HepG2 (cell line): Measurements from ENCODE around the gene UBAC1. TPM values are rescaled to one million over a fixed set of nuclear protein-coding genes. Genes with fewer than 3 reads are reported as not detected.

Experiments
- AKNA ChIP-seq: sonication (generic); formaldehyde crosslinking; IDR thresholded peaks from 2 replicates; pipeline ENCODE4 v1.4.0; 2020; ENCODE audit warnings: missing genetic modification reagents, borderline replicate concordance
- ARNT2 ChIP-seq: sonication (generic); formaldehyde crosslinking; IDR thresholded peaks from 2 replicates; pipeline ENCODE4 v1.8.0; 2022; ENCODE audit warnings: mild to moderate bottlenecking, low read depth, missing genetic modification reagents, moderate library complexity
- ATF7-NPFF ChIP-seq: sonication (generic); formaldehyde crosslinking; IDR thresholded peaks from 2 replicates; pipeline ENCODE4 v1.8.1; 2023; ENCODE audit warnings: mild to moderate bottlenecking, low read depth, missing genetic modification reagents, moderate library complexity
- IRF1 ChIP-seq: sonication (generic); formaldehyde crosslinking; IDR thresholded peaks from 2 replicates; pipeline ENCODE4 v1.4.0; 2020; ENCODE audit warnings: low read depth, mild to moderate bottlenecking, missing genetic modification reagents
- JUNB ChIP-seq: sonication (generic); formaldehyde crosslinking; IDR thresholded peaks from 2 replicates; pipeline ENCODE4 v1.8.0; 2022; ENCODE audit warnings: missing genetic modification reagents, mild to moderate bottlenecking, borderline replicate concordance
- MAF1 ChIP-seq: sonication (generic); formaldehyde crosslinking; IDR thresholded peaks from 2 replicates; pipeline ENCODE4 v1.5.0; 2020; ENCODE audit warnings: missing genetic modification reagents, borderline replicate concordance
- NONO ChIP-seq, 2 experiments: fragments of 450-650 bp in 1 of 2; sonication (generic) in 1 of 2; formaldehyde crosslinking in 1 of 2; IDR thresholded peaks in 1 of 2; conservative IDR thresholded peaks in 1 of 2; 2 replicates each; pipeline versions ENCODE4 v1.6.1 to v1.8.0; 2017 to 2022; ENCODE audit warnings: mild to moderate bottlenecking in 1 of 2, missing genetic modification reagents in 1 of 2, moderate library complexity in 1 of 2
- ZMYM3 ChIP-seq: sonication (generic); formaldehyde crosslinking; IDR thresholded peaks from 2 replicates; pipeline ENCODE4 v1.5.1; 2020; ENCODE audit warnings: mild to moderate bottlenecking, missing genetic modification reagents
- polyA plus RNA-seq, 8 experiments: library from polyadenylated mRNA; depleted of rRNA in 3 of 8; stranded (reverse) in 7 of 8; unstranded in 1 of 8; fragments of >200 nt; fragmentation: Illumina TruSeq in 4 of 8; extraction: Trizol in 4 of 8; gene quantifications; 2 replicates each; pipeline versions ENCODE4 v1.2.1 to v1.2.3, GENCODE V29; 2011 to 2016; ENCODE audit warnings: low read depth in 4 of 8, missing spikeins in 1 of 8, mixed read lengths in 1 of 8; ENCODE audit not compliant: insufficient read depth in 1 of 8
- total RNA-seq, 5 experiments: library from RNA; depleted of rRNA; stranded (reverse); fragments of >200 nt; fragmentation: Illumina TruSeq; extraction: Trizol; gene quantifications; 2 replicates each; pipeline ENCODE4 v1.2.3, GENCODE V29; 2016; ENCODE audit warnings: low read depth in 1 of 5
- TF ChIP-seq, protein P1 (sequence below): sonication (generic); formaldehyde crosslinking; conservative IDR thresholded peaks from 2 replicates; pipeline ENCODE4 v1.4.0; 2020; ENCODE audit warnings: missing genetic modification reagents
- TF ChIP-seq, protein P2 (sequence below): sonication (generic); formaldehyde crosslinking; IDR thresholded peaks from one replicate; pipeline ENCODE4 v1.5.1; 2020; ENCODE audit warnings: mild to moderate bottlenecking, missing genetic modification reagents; ENCODE audit errors: not compliant biosample characterization

Gene UBAC1
- total and polyA plus RNA-seq, 2 of the 13 experiments (the other 11 are each of a cell fraction or from before 2014, with no cell fraction given) = 32.2 to 34.1 TPM

GRCh38 chr9:135993765-135994500, 32.8 kb upstream of the UBAC1 start (continued):
- TF ChIP-seq IRF1 (CRISPR knock-in tag) = no peak
- TF ChIP-seq, protein P1, sequence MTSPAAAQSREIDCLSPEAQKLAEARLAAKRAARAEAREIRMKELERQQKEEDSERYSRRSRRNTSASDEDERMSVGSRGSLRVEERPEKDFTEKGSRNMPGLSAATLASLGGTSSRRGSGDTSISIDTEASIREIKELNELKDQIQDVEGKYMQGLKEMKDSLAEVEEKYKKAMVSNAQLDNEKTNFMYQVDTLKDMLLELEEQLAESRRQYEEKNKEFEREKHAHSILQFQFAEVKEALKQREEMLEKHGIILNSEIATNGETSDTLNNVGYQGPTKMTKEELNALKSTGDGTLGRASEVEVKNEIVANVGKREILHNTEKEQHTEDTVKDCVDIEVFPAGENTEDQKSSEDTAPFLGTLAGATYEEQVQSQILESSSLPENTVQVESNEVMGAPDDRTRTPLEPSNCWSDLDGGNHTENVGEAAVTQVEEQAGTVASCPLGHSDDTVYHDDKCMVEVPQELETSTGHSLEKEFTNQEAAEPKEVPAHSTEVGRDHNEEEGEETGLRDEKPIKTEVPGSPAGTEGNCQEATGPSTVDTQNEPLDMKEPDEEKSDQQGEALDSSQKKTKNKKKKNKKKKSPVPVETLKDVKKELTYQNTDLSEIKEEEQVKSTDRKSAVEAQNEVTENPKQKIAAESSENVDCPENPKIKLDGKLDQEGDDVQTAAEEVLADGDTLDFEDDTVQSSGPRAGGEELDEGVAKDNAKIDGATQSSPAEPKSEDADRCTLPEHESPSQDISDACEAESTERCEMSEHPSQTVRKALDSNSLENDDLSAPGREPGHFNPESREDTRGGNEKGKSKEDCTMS = no peak
- TF ChIP-seq ARNT2 (CRISPR knock-in tag) = peak; percentile 36; the same call in 1 of the 2 replicates
- no peak for TF ChIP-seq AKNA
- no peak for TF ChIP-seq NONO (IDR thresholded peaks at IDR 0.05)
- peak; percentile 43; the same call in 1 of the 2 replicates for TF ChIP-seq NONO (CRISPR knock-in tag; conservative IDR thresholded peaks at IDR 0.05)
- no peak for TF ChIP-seq ZMYM3 (CRISPR knock-in tag)
- no peak for TF ChIP-seq JUNB (CRISPR knock-in tag)
- TF ChIP-seq ATF7-NPFF (CRISPR knock-in tag) = peak; percentile 61
- TF ChIP-seq MAF1 (CRISPR knock-in tag) = 0 out of 2 replicates have a peak, but pooled peaks have one; percentile 61
- TF ChIP-seq, protein P2, sequence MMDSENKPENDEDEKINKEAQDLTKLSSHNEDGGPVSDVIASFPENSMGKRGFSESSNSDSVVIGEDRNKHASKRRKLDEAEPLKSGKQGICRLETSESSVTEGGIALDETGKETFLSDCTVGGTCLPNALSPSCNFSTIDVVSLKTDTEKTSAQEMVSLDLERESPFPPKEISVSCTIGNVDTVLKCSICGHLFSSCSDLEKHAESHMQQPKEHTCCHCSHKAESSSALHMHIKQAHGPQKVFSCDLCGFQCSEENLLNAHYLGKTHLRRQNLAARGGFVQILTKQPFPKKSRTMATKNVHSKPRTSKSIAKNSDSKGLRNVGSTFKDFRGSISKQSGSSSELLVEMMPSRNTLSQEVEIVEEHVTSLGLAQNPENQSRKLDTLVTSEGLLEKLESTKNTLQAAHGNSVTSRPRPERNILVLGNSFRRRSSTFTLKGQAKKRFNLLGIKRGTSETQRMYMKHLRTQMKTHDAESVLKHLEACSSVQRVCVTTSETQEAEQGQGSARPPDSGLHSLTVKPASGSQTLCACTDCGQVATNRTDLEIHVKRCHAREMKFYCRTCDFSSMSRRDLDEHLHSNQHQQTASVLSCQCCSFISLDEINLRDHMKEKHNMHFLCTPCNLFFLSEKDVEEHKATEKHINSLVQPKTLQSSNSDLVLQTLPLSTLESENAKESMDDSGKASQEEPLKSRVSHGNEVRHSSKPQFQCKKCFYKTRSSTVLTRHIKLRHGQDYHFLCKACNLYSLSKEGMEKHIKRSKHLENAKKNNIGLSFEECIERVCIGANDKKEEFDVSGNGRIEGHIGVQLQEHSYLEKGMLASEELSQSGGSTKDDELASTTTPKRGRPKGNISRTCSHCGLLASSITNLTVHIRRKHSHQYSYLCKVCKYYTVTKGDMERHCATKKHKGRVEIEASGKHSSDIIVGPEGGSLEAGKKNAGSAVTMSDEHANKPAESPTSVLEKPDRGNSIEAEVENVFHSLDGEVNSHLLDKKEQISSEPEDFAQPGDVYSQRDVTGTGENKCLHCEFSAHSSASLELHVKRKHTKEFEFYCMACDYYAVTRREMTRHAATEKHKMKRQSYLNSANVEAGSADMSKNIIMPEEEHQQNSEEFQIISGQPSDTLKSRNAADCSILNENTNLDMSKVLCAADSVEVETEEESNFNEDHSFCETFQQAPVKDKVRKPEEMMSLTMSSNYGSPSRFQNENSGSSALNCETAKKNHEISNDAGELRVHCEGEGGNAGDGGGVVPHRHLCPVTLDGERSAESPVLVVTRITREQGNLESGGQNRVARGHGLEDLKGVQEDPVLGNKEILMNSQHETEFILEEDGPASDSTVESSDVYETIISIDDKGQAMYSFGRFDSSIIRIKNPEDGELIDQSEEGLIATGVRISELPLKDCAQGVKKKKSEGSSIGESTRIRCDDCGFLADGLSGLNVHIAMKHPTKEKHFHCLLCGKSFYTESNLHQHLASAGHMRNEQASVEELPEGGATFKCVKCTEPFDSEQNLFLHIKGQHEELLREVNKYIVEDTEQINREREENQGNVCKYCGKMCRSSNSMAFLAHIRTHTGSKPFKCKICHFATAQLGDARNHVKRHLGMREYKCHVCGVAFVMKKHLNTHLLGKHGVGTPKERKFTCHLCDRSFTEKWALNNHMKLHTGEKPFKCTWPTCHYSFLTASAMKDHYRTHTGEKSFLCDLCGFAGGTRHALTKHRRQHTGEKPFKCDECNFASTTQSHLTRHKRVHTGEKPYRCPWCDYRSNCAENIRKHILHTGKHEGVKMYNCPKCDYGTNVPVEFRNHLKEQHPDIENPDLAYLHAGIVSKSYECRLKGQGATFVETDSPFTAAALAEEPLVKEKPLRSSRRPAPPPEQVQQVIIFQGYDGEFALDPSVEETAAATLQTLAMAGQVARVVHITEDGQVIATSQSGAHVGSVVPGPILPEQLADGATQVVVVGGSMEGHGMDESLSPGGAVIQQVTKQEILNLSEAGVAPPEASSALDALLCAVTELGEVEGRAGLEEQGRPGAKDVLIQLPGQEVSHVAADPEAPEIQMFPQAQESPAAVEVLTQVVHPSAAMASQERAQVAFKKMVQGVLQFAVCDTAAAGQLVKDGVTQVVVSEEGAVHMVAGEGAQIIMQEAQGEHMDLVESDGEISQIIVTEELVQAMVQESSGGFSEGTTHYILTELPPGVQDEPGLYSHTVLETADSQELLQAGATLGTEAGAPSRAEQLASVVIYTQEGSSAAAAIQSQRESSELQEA (CRISPR knock-in tag) = no peak
